Measurements from ENCODE around the gene CDK8. TPM values are rescaled to one million over a fixed set of nuclear protein-coding genes. Genes with fewer than 3 reads are reported as not detected.

The CDK8 gene
- total RNA-seq, 5 donors from 2014 or later (not counting 1 experiment from before 2014, with no cell fraction given), result 9.2 to 13.5 (median 12.1) TPM

GRCh38 chr13:26372747-26373146 lies 118.8 kb downstream of the CDK8 start:
- no peaks in the 10 kb centered on the region for H3K9me3 Mint-ChIP-seq
- ChIA-PET CTCF (no interaction called here), POLR2A (no interaction called here)
- peak overlapping the region in 1 of 3 donors; percentile 24 for H3K4me3 Mint-ChIP-seq
- Histone ChIP-seq H3K27ac (ENCODE audit: low read length) (no peak overlapping the region), H3K4me3 (ENCODE audit: control insufficient read depth in 1 of 2, extremely low read depth in 1 of 2, low read length in 1 of 2) (no peak overlapping the region), H3K27me3 (replicated peaks in 1 of 2; ENCODE audit: control insufficient read depth in 2 of 2, extremely low read depth in 1 of 2, insufficient read depth in 2 of 2, low read length in 1 of 2) (no peaks in the 10 kb centered on the region), H3K9me3 (no peaks in the 10 kb centered on the region), H3K36me3 (ENCODE audit: control insufficient read depth in 2 of 2, extremely low read depth in 1 of 2, insufficient read depth in 1 of 2, low read length in 1 of 2) (no peaks in the 10 kb centered on the region), H3K4me1 (ENCODE audit: control insufficient read depth in 1 of 2, extremely low read depth in 1 of 2, insufficient read depth in 2 of 2, low read length in 2 of 2) (no peaks in the 10 kb centered on the region)
- peaks cover 15 to 35% (median 16%) of the 10 kb centered on the region in 3 donors for H3K4me1 Mint-ChIP-seq
- peaks cover 12% of the 10 kb centered on the region for H3K36me3 Mint-ChIP-seq
- ATAC-seq (replicated peaks in 1 of 4), result peak; percentile 63 to 91 (median 72)
- H3K27me3 Mint-ChIP-seq, result no peaks in the 10 kb centered on the region
- H3K27ac Mint-ChIP-seq, result peak overlapping the region; percentile 10 to 50
- DNase-seq, result peak in 17 of 35 experiments; percentile 2 to 37 (median 9)
- WGBS (ENCODE audit: insufficient coverage), result no CpG with 5 or more reads among the region's 2 CpGs

GRCh38 chr13:26376430-26376829 lies 122.5 kb downstream of the CDK8 start:
- H3K27me3 Mint-ChIP-seq, result no peaks in the 10 kb centered on the region
- Histone ChIP-seq H3K4me1 (ENCODE audit: control insufficient read depth in 1 of 2, extremely low read depth in 1 of 2, insufficient read depth in 2 of 2, low read length in 2 of 2) (no peaks in the 10 kb centered on the region), H3K27ac (ENCODE audit: low read length) (no peak overlapping the region), H3K36me3 (ENCODE audit: control insufficient read depth in 2 of 2, extremely low read depth in 1 of 2, insufficient read depth in 1 of 2, low read length in 1 of 2) (no peaks in the 10 kb centered on the region), H3K4me3 (ENCODE audit: control insufficient read depth in 1 of 2, extremely low read depth in 1 of 2, low read length in 1 of 2) (no peak overlapping the region), H3K27me3 (replicated peaks in 1 of 2; ENCODE audit: control insufficient read depth in 2 of 2, extremely low read depth in 1 of 2, insufficient read depth in 2 of 2, low read length in 1 of 2) (no peaks in the 10 kb centered on the region), H3K9me3 (no peaks in the 10 kb centered on the region)
- H3K4me1 Mint-ChIP-seq, result peaks cover 25 to 36% (median 25%) of the 10 kb centered on the region in 3 donors
- no peak for DNase-seq
- no peak for ATAC-seq (replicated peaks in 1 of 4)
- ChIA-PET POLR2A (no interaction called here), CTCF (no interaction called here)
- no peaks in the 10 kb centered on the region for H3K9me3 Mint-ChIP-seq
- no peaks in the 10 kb centered on the region for H3K36me3 Mint-ChIP-seq
- no peak overlapping the region for H3K4me3 Mint-ChIP-seq
- H3K27ac Mint-ChIP-seq, result no peak overlapping the region

DNA sequence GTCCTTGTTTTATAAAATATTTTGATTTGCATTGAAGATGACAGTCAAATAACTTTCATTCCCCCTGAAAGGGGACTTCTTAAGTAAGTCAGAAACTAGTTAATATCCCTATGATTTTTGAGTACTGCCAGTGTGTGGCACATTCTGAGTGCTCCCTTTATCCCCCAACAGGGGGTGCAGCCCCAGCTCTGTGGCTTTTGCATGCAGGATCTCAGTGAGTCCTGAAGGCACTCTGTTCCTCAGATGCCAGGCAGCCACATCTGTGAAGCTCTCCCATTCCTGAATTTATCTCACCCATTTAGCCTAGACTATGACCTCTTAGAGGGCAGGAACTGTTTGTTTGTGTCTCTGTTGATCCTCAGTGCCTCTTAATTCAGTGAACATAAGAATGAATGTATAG lies 123.1 kb downstream of the CDK8 start:
- Mint-ChIP-seq H3K27ac (no peak overlapping the region), H3K4me1 (peaks cover 24 to 32% (median 30%) of the 10 kb centered on the region in 3 donors), H3K36me3 (no peaks in the 10 kb centered on the region), H3K4me3 (no peak overlapping the region), H3K9me3 (no peaks in the 10 kb centered on the region), H3K27me3 (no peaks in the 10 kb centered on the region)
- no peaks in the 10 kb centered on the region for H3K9me3 ChIP-seq
- no peak overlapping the region for H3K4me3 ChIP-seq (ENCODE audit: control insufficient read depth in 1 of 2, extremely low read depth in 1 of 2, low read length in 1 of 2)
- H3K4me1 ChIP-seq (ENCODE audit: control insufficient read depth in 1 of 2, extremely low read depth in 1 of 2, insufficient read depth in 2 of 2, low read length in 2 of 2), result no peaks in the 10 kb centered on the region
- CTCF ChIA-PET, result no interaction called here
- no peak overlapping the region for H3K27ac ChIP-seq (ENCODE audit: low read length)
- no peaks in the 10 kb centered on the region for H3K36me3 ChIP-seq (ENCODE audit: control insufficient read depth in 2 of 2, extremely low read depth in 1 of 2, insufficient read depth in 1 of 2, low read length in 1 of 2)
- POLR2A ChIA-PET, result no interaction called here
- DNase-seq (peak in 3 of 35 experiments; percentile 1 to 13 (median 6)), ATAC-seq (replicated peaks in 1 of 4) (no peak)
- H3K27me3 ChIP-seq (replicated peaks in 1 of 2; ENCODE audit: control insufficient read depth in 2 of 2, extremely low read depth in 1 of 2, insufficient read depth in 2 of 2, low read length in 1 of 2), result no peaks in the 10 kb centered on the region

- ATAC-seq (replicated peaks in 1 of 4), result no peak
- WGBS (ENCODE audit: insufficient coverage), result 91% methylated on average over 3 of the region's 3 CpGs
- Mint-ChIP-seq H3K9me3 (no peaks in the 10 kb centered on the region), H3K36me3 (peaks cover 3% of the 10 kb centered on the region), H3K4me1 (peaks cover 17 to 24% (median 23%) of the 10 kb centered on the region in 3 donors), H3K27me3 (no peaks in the 10 kb centered on the region), H3K4me3 (no peak overlapping the region), H3K27ac (no peak overlapping the region)
- CTCF ChIA-PET, result no interaction called here
- Histone ChIP-seq H3K27me3 (replicated peaks in 1 of 2; ENCODE audit: control insufficient read depth in 2 of 2, extremely low read depth in 1 of 2, insufficient read depth in 2 of 2, low read length in 1 of 2) (no peaks in the 10 kb centered on the region), H3K4me3 (ENCODE audit: control insufficient read depth in 1 of 2, extremely low read depth in 1 of 2, low read length in 1 of 2) (no peak overlapping the region), H3K36me3 (ENCODE audit: control insufficient read depth in 2 of 2, extremely low read depth in 1 of 2, insufficient read depth in 1 of 2, low read length in 1 of 2) (no peaks in the 10 kb centered on the region), H3K4me1 (ENCODE audit: control insufficient read depth in 1 of 2, extremely low read depth in 1 of 2, insufficient read depth in 2 of 2, low read length in 2 of 2) (no peaks in the 10 kb centered on the region), H3K9me3 (no peaks in the 10 kb centered on the region), H3K27ac (ENCODE audit: low read length) (no peak overlapping the region)
- POLR2A ChIA-PET, result no interaction called here
- DNase-seq, result no peak
Measured at GRCh38 chr13:26378116-26378515, 124.2 kb downstream of the CDK8 start.

GRCh38 chr13:26379831-26380230 lies 125.9 kb downstream of the CDK8 start:
- ATAC-seq (replicated peaks in 1 of 4) (no peak), DNase-seq (no peak)
- Mint-ChIP-seq H3K9me3 (no peaks in the 10 kb centered on the region), H3K4me1 (peaks cover 16 to 22% (median 22%) of the 10 kb centered on the region in 3 donors), H3K27ac (no peak overlapping the region), H3K36me3 (peaks cover 3% of the 10 kb centered on the region), H3K4me3 (no peak overlapping the region), H3K27me3 (no peaks in the 10 kb centered on the region)
- no peaks in the 10 kb centered on the region for H3K9me3 ChIP-seq
- no peak overlapping the region for H3K4me3 ChIP-seq (ENCODE audit: control insufficient read depth in 1 of 2, extremely low read depth in 1 of 2, low read length in 1 of 2)
- H3K36me3 ChIP-seq (ENCODE audit: control insufficient read depth in 2 of 2, extremely low read depth in 1 of 2, insufficient read depth in 1 of 2, low read length in 1 of 2), result no peaks in the 10 kb centered on the region
- no peaks in the 10 kb centered on the region for H3K27me3 ChIP-seq (replicated peaks in 1 of 2; ENCODE audit: control insufficient read depth in 2 of 2, extremely low read depth in 1 of 2, insufficient read depth in 2 of 2, low read length in 1 of 2)
- ChIA-PET CTCF (no interaction called here), POLR2A (interaction anchor here in 1 of 2 donors (0.6 kb wide), 1 partner anchor 1074 kb away, joined by 3 read pairs; no protein-coding TSS in a partner anchor)
- 100% methylated on average over 5 of the region's 5 CpGs for WGBS (ENCODE audit: insufficient coverage)
- H3K27ac ChIP-seq (ENCODE audit: low read length), result no peak overlapping the region
- H3K4me1 ChIP-seq (ENCODE audit: control insufficient read depth in 1 of 2, extremely low read depth in 1 of 2, insufficient read depth in 2 of 2, low read length in 2 of 2), result no peaks in the 10 kb centered on the region

DNA sequence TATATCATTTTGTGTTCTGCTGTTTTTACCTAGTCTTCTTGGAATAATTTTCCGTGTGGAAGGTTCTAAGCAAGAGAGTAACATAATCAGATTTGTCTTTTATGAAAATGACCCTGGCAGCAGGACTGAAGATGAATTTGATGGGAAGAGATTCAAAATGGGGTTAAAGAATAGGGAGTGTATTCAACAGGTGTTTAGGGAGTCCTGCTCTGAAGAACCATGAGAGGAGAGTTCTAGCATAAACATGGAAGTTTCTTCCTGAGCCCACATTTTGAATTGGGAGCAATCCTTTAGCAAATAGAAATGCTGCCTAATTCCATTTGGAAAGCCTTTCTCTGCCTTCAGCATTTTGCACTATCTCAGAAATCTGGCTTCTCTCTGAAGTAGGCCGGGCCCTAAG lies 127.0 kb downstream of the CDK8 start:
- no peak overlapping the region for H3K4me3 Mint-ChIP-seq
- peaks cover 15 to 22% (median 16%) of the 10 kb centered on the region in 3 donors for H3K4me1 Mint-ChIP-seq
- H3K9me3 ChIP-seq, result no peaks in the 10 kb centered on the region
- H3K27me3 ChIP-seq (replicated peaks in 1 of 2; ENCODE audit: control insufficient read depth in 2 of 2, extremely low read depth in 1 of 2, insufficient read depth in 2 of 2, low read length in 1 of 2), result no peaks in the 10 kb centered on the region
- H3K4me1 ChIP-seq (ENCODE audit: control insufficient read depth in 1 of 2, extremely low read depth in 1 of 2, insufficient read depth in 2 of 2, low read length in 2 of 2), result no peaks in the 10 kb centered on the region
- no peak overlapping the region for H3K27ac Mint-ChIP-seq
- H3K36me3 ChIP-seq (ENCODE audit: control insufficient read depth in 2 of 2, extremely low read depth in 1 of 2, insufficient read depth in 1 of 2, low read length in 1 of 2), result peaks cover 0 to 5% of the 10 kb centered on the region in 2 donors
- no peak overlapping the region for H3K27ac ChIP-seq (ENCODE audit: low read length)
- DNase-seq (no peak), ATAC-seq (replicated peaks in 1 of 4) (no peak)
- H3K36me3 Mint-ChIP-seq, result peaks cover 5% of the 10 kb centered on the region
- H3K4me3 ChIP-seq (ENCODE audit: control insufficient read depth in 1 of 2, extremely low read depth in 1 of 2, low read length in 1 of 2), result no peak overlapping the region
- H3K9me3 Mint-ChIP-seq, result no peaks in the 10 kb centered on the region
- POLR2A ChIA-PET, result interaction anchor here in 1 of 2 donors (0.7 kb wide), 1 partner anchor 607 kb away, joined by 4 read pairs; no protein-coding TSS in a partner anchor
- CTCF ChIA-PET, result no interaction called here
- WGBS (ENCODE audit: insufficient coverage), result no CpG with 5 or more reads among the region's 2 CpGs
- no peaks in the 10 kb centered on the region for H3K27me3 Mint-ChIP-seq

DNA sequence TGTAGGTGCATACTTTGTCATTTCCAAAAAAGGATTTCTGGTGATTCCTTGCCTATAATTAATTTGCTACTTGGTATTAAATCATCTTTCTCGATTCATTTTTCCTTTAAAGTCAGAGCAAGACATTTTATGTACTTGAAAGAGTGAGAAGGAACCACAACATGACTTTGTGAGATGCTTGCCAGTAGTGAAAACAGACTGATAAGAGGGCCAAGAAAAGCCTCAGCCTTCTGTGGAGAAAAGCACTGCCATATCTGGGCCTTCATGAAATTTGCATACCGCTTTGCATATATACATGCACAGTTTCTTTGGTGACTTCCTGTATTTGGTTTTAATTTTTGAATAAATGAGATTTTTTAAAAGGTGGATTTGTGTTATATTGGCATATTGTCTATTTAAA lies 128.4 kb downstream of the CDK8 start:
- peaks cover 0 to 12% of the 10 kb centered on the region in 2 donors for H3K36me3 ChIP-seq (ENCODE audit: control insufficient read depth in 2 of 2, extremely low read depth in 1 of 2, insufficient read depth in 1 of 2, low read length in 1 of 2)
- no peaks in the 10 kb centered on the region for H3K27me3 Mint-ChIP-seq
- DNase-seq, result no peak
- no peaks in the 10 kb centered on the region for H3K27me3 ChIP-seq (replicated peaks in 1 of 2; ENCODE audit: control insufficient read depth in 2 of 2, extremely low read depth in 1 of 2, insufficient read depth in 2 of 2, low read length in 1 of 2)
- no peaks in the 10 kb centered on the region for H3K4me1 ChIP-seq (ENCODE audit: control insufficient read depth in 1 of 2, extremely low read depth in 1 of 2, insufficient read depth in 2 of 2, low read length in 2 of 2)
- peaks cover 15 to 19% (median 16%) of the 10 kb centered on the region in 3 donors for H3K4me1 Mint-ChIP-seq
- POLR2A ChIA-PET, result interaction anchor here in 1 of 2 donors (0.6 kb wide), 1 partner anchor 28 kb away, joined by 3 read pairs; no protein-coding TSS in a partner anchor
- no peak overlapping the region for H3K4me3 ChIP-seq (ENCODE audit: control insufficient read depth in 1 of 2, extremely low read depth in 1 of 2, low read length in 1 of 2)
- CTCF ChIA-PET, result no interaction called here
- H3K4me3 Mint-ChIP-seq, result no peak overlapping the region
- H3K9me3 Mint-ChIP-seq, result no peaks in the 10 kb centered on the region
- no peak for ATAC-seq (replicated peaks in 1 of 4)
- H3K27ac Mint-ChIP-seq, result no peak overlapping the region
- H3K9me3 ChIP-seq, result no peaks in the 10 kb centered on the region
- no peak overlapping the region for H3K27ac ChIP-seq (ENCODE audit: low read length)
- peaks cover 19% of the 10 kb centered on the region for H3K36me3 Mint-ChIP-seq
- WGBS (ENCODE audit: insufficient coverage), result no CpG with 5 or more reads among the region's 2 CpGs

All from T-cell (primary cell).